ENCODE measurements around the gene RPS21.

- TF ChIP-seq POLR2A (IDR thresholded peaks at IDR 0.05; ENCODE audit: low read depth, low read length) (no peak), POLR2AphosphoS5 (IDR thresholded peaks at IDR 0.05; ENCODE audit: low read depth, low read length) (no peak), TAF1 (IDR thresholded peaks at IDR 0.05; ENCODE audit: borderline replicate concordance, low read depth, low read length) (no peak)
Measured at GRCh38 chr20:62350629-62351422, 36.1 kb upstream of the RPS21 start.

Measured in GM12892 (cell line).